HG02678 (cell line): ENCODE measurements around the gene SART3.
"Not testable (repeated sequence)": the region's sequence is repeated elsewhere in the genome, so short reads cannot be mapped to it uniquely, and the experiment has no call there.

Experiments
- ATAC-seq: cut with Tn5 transposase; IDR thresholded peaks from one replicate; pipeline ENCODE4 v1.9.1; 2021; ENCODE audit warnings: mild to moderate bottlenecking, moderate library complexity; ENCODE audit not compliant: unreplicated experiment

The SART3 gene

DNA sequence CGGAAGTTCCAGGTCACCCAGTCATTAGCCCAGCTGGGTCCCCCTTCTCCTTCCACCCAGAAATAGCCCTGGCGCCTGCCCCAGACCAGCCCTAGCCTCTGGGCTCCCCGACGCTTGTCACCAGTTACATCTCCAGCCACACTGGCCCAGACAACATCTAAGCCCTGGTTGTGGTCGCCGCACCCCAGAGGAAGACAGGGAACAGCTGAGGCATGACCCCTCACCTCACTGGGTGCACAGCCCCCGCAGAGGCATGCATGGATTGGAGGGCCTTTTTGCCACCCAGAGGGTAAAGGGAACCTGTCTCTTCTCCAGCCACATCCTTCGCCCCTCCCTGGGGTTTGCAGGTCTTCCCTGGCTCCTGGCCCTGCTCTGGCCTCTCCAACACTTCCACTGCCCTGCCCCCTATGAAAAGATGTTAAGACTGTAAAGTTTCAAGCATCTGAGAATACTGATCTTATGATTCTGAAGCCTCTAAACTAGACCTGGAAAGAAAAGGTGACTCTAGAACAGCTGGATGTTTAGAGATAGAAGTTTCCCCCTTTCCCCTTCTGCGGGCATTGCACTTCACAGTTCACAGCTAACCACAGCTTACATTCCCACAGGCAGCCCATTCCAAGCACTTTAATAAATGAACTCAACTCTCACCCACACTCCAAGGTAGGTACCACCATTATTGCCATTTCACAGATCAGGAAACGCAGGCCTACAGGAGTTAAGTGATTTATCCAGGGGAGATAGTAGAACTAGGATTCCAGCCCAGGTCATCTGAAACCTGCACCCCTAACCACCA is 22.2 kb upstream of the SART3 start:
- ATAC-seq, result no peak

DNA sequence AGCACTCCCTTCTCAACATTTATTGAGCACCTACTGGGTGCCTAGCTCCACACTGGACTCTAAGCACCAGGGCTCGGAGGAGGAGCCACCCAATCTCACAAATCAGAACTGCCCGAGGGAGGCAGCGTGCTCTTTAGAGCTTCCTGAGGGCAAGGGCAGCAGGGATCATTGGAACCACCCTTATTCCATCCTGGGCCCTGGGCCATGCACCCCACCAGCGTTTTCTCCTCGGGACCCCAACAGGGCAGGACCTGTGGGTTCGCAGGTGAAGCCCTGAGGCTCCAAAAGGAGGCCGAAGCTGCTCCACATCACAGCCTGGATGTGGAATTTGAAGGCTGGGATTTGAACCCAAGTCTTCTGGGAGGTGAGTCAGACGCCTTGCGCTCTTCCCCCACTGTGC is 21.5 kb upstream of the SART3 start:
- ATAC-seq, result no peak

DNA sequence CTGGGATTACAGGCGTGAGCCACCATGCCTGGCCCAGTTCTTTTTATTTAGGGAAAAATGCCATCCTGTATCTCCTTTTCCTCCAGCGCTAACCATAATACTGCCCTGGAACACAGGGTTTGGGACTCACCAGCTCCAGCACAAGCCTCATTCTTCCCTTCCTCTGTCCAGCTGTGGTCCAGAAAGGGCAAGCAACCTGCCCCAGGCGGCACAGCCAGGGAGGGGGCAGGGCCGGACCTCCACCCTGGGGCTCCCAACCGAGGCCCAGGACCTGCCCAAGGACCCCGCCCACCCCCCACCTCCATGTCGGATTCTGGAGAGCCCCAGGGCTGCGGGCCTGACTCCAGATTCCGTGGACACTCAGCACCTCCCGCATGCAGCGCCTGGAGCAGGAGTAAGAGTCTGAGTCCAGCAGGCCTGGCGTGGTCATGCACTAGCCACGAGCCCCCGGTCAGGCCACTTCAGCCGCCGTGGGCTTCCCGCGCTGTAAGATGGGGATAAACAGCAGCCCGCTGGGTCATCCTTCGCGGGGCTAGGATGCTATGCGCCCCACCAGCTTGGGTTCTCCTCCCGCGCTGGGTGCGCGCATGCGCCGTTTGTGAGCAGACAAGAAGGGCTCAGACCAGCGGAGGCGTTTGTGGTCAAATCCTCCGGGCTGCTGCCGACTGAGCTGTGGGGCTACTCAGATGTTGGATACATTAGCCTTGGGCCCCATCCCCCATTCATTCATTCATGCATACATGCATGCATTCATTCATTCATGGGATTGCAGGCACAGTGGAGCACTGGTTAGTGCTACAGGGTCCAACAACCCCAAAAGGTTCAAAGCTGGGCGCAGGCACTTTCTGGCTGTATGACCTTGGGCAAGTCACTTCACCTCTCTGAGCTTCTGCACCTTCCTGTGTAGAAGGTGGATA is 20.6 kb upstream of the SART3 start:
- ATAC-seq, result no peak

DNA sequence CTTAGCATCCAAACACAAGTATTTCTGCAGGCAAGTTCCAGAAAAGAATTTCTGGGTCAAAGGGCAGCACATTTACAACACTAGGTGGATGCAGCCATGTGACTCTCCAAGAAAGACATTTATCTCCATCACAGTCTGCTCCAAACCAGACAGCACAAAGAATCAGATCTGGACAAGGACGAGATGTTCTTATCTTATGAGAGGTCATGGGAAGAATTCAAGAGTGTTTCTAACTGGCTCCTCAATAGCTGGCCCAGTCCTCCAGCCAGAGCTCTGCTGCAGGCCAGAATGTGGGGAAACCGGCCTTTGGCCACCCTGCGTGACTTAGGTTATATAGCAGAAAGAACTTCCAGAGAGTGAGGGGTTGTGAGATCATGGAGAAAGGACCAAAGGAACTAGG is 19.6 kb upstream of the SART3 start:
- no peak for ATAC-seq

DNA sequence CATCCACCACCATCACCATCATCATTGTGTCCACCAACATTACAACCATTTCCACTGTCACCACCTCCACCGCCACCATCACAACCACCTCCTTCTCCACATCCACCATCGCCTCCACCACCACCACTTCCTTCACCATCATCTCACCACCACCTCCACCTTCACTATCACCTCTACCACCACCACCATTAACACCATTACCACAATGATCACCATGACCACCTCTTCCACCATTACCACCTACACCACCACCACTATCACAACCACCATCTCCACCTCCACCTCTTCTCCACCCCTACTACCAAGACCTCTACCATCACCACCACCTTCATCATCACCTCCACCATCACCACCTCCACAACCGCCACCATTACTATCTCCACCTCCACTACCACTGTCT is 17.8 kb upstream of the SART3 start:
- ATAC-seq, result no peak

DNA sequence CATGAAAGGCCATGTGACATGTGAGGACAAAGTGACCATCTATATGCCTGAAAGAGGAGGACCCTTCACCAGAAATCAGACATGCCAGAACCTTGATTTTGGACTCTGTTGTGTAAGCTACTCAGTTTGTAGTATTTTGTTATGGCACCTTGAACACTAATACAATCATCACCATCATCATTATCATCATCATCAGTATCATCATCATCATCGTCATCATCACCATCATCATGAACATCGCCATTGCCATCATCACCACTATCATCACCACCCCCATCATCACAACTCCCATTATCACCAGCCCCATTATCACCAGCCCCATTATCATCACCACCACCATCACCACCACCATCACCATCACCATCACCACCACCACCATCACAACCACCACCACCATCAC is 17.3 kb upstream of the SART3 start:
- ATAC-seq, result no peak

DNA sequence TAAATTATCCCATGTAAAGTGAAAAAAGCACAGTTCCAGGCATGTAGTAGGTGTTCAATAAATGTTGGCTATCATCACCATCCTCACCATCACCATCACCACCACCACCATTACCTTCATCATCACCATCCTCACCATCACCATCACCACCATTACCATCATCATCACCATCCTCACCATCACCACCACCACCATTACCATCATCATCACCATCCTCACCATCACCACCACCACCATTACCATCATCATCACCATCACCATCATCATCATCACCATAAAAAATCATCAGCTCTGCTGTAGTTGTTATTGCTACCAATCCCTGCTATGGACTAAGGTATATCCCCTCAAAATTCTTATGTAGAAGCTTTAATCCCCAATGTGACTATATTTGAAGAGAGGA is 16.5 kb upstream of the SART3 start:
- no peak for ATAC-seq

DNA sequence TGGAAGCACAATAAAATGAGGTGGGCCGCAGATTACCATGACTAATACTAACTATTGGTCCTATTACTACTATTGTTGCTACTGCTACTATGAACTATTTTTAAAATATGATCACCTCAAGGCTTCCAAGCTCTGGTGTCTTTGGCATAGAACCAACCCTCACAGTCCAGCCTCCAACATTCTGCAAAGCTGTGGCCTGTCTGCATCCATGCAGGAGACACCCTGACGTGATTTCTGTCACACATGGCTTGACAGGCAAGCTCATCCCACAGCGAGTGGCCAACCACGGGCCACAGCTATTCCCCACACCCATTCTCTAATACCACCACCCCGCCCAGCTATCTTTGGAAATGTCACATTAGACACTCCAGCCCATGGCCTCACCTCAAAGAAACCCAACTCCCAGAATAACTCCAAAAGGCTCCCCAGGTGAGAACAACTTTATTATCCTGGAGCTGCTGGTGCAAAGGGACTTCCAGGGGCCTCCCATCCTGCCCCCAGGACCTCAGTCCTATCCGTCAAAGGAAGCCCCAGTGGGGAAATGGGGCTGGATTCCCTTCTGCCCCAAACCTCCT is 15.8 kb upstream of the SART3 start:
- no peak for ATAC-seq

DNA sequence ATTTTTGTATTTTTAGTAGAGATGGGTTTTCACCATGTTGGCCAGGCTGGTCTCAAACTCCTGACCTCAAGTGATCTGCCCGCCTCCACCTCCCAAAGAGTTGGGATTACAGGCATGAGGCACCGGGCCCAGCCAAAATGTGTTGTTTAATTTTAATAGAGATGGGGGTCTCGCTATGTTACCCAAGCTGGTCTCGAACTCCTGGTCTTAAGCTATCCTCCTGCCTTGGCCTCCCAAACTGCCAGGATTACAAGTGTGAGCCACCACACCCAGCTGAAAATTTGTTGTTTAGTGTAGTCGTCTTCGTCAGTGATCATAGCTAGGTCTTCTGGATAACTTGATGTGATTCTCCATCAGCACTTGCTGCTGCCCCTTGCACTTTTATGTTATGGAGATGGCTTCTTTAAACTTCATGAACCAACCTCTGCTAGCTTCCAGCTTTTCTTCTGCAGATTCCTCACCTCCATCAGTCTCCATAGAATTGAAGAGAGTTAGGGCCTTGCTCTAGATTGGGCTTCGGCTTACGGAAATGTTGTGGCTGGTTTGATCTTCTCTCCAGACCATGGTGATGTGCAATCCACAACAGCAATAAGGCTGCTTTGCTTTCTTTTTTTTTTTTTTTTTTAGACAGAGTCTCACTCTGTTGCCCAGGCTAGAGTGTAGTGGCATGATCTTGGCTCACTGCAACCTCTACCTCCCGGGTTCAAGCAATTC is 14.4 kb upstream of the SART3 start:
- ATAC-seq, result no peak

DNA sequence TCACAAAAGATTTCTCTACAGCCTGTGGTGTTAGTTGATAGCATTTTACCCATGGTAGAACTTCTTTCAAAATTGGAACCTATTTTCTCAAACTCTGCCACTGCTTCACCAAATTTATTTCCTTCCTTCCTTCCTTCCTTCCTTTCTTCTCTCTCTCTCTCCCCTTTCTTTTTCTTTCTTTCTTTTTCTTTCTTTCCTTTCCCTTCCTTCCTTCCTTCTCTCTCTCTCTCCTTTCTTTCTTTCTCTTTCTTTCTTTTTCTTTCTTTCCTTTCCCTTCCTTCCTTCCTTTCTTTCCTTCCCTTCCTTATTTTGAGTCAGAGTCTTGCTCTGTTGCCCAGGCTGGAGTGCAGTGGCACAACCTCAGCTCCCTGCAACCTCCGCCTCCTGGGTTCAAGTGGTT is 13.3 kb upstream of the SART3 start:
- ATAC-seq, result not testable (repeated sequence)

DNA sequence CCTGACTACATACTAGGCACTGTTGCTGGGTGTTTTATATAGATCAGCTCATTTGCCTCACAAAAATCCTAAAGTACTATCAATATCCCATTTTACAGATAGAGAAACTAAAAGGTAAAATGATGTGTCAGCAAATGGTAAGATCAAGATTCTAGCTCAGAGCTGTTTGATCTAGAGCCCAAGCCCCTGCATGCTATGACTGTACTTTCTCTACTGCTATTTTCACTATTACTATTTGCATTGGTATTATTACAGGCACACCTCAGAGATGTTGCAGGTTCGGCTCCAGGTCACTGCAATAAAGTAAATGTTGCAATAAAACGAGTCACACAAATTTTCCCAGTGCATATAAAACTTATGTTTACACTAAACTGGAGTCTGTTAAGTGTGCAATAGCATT is 12.3 kb upstream of the SART3 start:
- ATAC-seq, result peak; percentile 29

DNA sequence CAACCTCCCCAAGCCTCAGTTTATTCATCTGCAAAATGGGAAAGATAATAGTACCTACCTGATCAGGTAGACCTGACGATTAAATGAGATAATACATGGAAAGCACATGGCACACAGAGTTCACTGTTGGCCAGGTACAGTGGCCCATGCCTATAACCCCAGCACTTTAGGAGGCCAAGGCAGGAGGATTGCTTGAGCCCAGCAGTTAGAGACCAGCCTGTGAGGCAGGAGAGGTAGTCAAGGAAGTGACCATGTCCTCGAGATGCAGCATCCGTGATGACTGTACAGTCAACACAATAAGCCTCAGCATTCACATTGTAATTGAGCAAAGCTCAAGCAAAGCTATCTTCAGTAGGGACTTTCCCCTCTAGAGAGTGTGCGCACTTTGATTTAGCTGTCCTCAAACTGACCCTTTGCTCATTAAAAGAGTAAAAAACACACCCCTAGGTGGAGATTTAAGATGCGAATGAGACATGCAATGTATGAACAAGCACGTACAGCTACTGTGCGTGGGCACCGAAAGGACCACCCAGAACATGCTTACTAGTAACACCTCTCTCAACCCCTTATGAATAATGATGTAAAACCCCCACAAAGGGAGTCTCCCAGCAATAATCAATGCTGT is 11.3 kb upstream of the SART3 start:
- ATAC-seq, result no peak

DNA sequence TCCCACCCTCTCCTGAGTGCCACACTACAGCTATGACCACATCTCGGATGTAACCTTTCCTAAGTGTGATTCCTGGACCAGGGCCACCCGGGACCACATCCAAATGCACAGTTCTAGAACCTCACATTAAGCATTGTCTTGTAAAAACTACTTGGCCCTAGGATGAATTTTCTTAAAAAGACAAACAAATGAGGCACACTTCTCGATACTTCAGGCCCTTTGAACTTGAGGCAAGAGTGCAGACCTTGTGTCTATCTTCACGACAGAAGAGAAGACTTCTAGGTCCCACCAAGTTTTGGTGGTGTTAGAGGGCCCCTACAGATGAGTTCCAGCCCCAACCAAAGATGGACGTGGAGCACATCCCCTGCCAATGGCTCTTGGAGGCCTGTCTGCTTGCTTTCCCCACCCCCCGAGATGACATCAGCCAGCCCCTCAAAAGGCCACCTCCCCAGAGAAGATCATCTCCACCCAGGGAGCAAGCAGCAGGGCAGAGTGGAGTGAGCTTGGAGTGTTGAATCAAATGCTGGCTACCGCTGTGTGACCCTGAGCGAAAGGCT is 10.7 kb upstream of the SART3 start:
- ATAC-seq, result no peak

DNA sequence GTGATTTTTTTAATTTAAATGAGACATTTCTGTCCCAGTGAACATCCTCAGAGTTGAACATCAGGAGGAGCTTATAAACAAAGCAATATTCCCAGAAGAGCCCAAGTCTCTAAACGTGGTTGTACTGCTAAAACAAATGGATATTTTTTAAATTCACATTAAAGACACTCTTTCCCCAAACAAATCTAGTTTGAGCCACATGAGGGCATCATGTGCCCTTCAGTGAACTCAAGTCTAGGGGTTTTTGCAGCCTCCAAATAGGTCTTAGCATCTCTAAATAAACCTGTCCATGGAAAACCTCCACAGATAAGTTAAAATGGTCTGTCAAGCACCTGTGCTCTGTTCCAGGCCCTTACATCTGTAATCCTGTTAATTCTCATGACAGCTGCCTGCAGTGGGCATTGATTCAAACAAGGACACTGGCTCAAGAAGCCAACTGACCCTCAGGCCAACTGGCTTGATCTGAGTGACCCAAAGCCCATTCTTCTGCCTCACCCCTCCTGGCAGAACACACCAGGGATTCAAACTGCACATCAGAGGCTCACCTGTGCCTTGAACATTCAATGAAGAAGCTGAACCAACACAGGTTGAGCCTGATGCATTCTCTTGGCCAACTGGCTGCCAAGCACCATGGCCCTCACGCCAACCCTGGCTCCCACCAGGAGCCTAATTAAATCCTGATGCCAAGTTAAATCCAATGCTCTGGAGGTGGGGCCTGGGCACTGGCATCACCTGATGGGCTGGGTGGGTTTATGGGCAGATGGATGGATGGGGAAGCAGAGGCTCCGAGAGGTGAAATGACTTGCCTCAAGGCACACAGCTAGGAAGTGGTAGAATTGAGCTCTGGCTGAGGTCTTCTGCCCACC is 10.0 kb upstream of the SART3 start:
- no peak for ATAC-seq

DNA sequence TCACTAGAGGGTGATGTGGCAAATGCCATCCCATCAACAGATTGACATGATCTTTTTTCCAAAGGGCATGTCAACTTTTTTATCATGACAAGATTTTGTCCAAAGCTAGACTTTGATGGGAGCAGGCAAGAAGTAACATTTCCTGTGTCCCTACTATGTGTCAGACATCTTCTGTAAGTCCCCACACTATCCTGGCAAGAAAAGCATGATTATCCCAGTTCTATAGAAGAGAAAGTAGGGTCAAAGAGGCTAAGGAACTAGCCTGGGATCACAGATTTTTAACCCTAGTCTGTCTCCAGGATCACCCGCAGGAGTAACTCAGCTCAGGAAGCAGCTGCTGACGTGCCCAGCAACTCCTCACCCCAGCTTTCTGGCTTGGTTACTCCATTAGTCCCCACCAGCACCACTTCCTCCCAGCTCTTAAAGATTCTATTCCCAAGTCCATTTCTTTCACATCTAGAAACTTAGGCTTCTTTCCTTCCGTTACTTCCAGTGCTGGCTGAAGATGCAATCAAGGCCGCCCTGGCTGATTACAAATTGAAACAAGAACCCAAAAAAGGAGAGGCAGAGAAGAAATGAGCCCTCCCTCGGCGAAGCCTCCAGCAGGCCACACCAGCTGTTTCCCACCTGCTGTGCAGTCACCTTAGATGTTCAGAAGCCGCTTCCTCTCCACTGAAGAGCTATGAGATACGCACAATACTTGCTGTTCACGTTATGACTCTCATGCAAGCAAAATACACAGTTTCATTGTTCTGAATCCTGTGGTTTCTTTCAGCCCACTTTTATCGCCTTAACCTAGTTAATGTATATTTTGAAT is 7.6 kb upstream of the SART3 start:
- ATAC-seq, result peak; percentile 78

DNA sequence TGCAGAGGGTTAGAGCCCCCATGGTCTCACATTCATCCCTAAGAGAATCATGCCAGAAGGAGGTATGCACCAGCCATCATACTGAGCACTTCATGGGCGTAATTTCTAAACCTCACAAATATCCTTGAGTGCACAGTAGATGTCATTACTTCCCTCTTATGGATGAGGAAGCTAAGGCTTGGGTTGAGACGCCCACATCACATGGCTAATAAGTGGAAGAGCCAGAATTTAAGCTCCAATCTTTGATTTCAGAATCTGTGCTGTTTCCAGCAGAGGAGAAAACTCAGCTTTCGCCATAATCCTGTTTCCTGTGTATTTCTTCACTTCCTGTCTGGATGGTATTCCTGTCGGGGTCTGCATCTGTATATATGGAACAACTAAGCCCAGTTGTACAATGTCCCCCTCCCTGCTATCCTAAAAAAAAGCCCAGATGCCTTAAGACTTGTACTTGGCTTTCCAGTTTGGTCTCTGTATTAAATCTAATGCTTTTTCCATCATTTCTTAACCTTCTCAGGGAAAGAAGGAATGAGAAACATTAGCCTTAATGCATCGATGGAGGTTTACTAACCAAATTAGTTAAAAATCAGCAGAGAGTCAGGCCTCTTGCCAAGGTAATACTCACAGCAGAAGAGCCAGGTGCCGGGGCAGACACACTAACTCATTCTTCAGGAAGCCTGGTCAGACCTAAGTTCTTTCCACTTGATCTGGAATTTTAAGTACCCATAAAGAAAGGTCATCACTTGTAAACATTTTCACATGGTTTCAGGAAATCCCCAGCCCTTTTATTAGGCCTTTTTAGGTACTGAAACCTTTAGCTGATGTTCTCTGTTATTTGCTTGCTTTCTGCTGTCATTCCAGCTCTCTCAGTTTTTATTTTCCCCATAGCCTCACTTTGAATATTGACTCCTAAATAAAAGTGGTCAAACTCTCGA is 6.7 kb upstream of the SART3 start:
- no peak for ATAC-seq

DNA sequence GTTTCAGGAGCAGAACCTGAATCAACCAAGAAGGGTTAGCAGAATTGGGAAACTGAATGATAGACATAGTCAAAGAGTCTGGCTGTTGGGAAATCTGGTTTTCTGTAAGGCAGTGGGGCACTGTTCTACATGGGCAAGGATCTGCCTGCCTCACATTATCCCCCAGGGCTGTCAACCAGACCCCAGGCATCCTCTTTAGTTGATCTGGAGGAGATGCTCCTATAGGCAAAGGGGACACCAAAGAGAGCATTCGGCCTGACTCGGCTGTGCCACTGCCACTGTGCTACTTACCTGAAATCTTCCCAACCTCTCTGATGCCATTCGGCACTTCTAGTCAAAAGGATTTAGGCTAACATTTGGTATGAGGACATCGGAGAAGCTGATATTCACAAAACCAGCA is 5.5 kb upstream of the SART3 start:
- no peak for ATAC-seq

DNA sequence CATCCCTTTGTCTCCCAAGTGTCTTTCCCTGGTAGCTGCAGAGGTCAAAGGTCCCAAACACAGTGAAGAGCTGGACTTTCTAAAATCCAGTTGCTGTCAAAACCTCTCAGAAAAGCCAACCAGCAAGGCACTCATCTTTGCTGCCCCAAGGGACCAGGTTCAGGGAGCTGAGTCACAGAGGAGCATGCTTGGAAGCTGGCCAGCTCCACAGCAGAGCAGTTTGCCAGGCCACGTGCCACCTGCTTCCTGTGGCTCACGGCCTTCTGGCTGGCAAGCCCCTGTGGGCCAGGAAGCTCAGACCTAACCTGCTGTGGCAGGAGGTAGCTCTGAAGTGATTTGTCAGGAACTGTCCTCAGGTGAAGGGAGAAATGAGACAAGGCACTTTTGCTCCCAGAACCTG is 5.0 kb upstream of the SART3 start:
- no peak for ATAC-seq
